NCI-H460 (cell line): Measurements from ENCODE around the gene SLC35D1. TPM values are rescaled to one million over a fixed set of nuclear protein-coding genes. Genes with fewer than 3 reads are reported as not detected.

Source experiments
- DNase-seq: peaks from one replicate; pipeline ENCODE4 v3.0.0-alpha.2; 2016; ENCODE audit warnings: low read depth; ENCODE audit errors: extremely low read depth
- total RNA-seq: library from RNA; depleted of rRNA; stranded (reverse); fragments of >200 nt; shearing (Covaris generic); gene quantifications from 2 replicates; pipeline ENCODE4 v1.2.3, GENCODE V29; 2014

SLC35D1 gene
- total RNA-seq, 1 experiment from 2014 or later = 10.1 TPM

- no peak for DNase-seq
Measured at GRCh38 chr1:67051196-67051595, 2.8 kb downstream of the SLC35D1 start.

GRCh38 chr1:67044631-67045270, 9.2 kb downstream of the SLC35D1 start:
- DNase-seq = no peak

DNA sequence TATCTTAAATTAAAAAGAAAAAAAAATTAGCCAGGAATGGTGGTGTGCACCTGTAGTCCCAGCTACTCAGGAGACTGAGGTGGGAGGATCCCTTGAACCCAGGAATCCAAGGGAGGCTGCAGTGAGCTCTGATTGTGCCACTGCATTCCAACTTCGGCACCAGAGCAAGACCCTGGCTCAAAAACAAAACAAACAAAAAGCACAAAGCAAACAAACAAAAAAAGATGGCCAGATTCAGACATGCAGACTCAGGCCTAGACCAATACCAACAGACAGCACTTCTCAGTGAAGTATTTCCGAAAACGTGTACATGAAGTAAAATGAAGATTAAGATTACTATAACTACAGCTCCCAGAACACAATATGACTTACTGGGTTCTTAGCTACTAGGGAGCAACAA, 10.6 kb downstream of the SLC35D1 start:
- DNase-seq = no peak

GRCh38 chr1:67041841-67042503, 12.0 kb downstream of the SLC35D1 start:
- no peak for DNase-seq

DNA sequence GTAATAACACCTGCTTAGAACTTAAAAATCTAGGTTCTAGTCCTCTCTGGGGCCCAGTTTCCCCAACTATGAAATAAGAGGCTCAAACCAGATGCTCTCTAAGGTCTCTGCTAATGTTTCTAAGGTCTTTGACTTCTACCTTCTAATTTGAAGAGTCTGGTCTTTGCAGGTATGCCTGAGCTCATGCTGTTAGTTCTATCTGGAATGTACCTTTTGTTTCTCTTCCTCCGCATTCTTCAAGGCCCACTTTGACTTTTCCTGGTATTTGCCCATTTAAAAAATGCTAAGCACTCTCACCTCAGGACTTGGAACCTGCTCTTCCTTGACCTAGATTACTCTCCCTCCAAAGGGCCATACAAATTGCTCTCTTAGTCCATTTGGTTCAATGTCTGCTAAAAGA, 13.5 kb downstream of the SLC35D1 start:
- no peak for DNase-seq

GRCh38 chr1:67031859-67032247, 22.1 kb downstream of the SLC35D1 start:
- no peak for DNase-seq

- no peak for DNase-seq
Measured at GRCh38 chr1:67031121-67031858, 22.7 kb downstream of the SLC35D1 start.

- no peak for DNase-seq
Measured at GRCh38 chr1:67029472-67029871, 24.5 kb downstream of the SLC35D1 start.

- DNase-seq = no peak
Measured at GRCh38 chr1:67020765-67021164, 33.2 kb downstream of the SLC35D1 start.

DNA sequence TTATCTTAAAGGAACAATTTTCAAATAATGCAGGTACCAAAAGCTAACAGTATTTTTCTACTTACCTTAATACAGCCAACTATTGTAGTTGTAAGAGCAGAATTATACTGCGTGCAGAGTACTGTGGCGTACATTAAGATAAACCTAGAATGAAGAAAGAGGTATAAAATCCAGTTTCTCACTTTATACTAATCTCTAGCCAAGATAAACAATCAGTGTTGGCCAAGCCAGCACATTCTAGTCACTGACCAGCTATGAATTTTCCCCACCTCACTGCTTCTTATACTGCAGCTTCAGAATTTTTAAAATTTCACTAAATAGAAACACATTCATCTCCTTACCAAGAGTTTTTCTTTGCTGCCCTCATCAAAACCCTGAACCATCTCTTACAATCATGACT, 33.6 kb downstream of the SLC35D1 start:
- DNase-seq = no peak

GRCh38 chr1:67019600-67020136, 34.3 kb downstream of the SLC35D1 start:
- DNase-seq = no peak

GRCh38 chr1:67019121-67019520, 34.8 kb downstream of the SLC35D1 start:
- DNase-seq = no peak

DNA sequence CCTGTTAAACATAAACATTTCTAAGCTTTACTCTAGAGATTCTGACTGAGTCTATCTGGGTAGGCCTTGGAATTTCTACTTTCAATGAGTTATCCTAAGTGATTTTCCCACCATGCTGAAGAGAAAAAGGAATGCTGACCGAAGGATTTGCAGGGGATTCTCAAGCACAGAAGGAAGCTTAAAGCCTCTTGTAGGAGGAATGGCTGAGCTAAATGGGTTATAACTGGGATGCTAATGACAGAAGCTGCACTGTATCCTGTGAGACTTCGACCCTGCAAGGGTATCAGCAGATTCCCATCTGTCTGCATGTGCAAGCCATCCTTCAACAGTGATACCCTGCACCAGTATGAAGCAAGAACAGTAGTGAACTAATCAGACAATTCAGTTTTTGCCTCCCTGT, 35.4 kb downstream of the SLC35D1 start:
- no peak for DNase-seq

GRCh38 chr1:67013573-67013972, 40.4 kb downstream of the SLC35D1 start:
- DNase-seq = no peak

- DNase-seq = no peak
Measured at GRCh38 chr1:67009792-67010191, 44.2 kb downstream of the SLC35D1 start.

- DNase-seq = no peak
Measured at GRCh38 chr1:67005068-67005467, 48.9 kb downstream of the SLC35D1 start.

- no peak for DNase-seq
Measured at GRCh38 chr1:67004176-67004575, 49.8 kb downstream of the SLC35D1 start.

DNA sequence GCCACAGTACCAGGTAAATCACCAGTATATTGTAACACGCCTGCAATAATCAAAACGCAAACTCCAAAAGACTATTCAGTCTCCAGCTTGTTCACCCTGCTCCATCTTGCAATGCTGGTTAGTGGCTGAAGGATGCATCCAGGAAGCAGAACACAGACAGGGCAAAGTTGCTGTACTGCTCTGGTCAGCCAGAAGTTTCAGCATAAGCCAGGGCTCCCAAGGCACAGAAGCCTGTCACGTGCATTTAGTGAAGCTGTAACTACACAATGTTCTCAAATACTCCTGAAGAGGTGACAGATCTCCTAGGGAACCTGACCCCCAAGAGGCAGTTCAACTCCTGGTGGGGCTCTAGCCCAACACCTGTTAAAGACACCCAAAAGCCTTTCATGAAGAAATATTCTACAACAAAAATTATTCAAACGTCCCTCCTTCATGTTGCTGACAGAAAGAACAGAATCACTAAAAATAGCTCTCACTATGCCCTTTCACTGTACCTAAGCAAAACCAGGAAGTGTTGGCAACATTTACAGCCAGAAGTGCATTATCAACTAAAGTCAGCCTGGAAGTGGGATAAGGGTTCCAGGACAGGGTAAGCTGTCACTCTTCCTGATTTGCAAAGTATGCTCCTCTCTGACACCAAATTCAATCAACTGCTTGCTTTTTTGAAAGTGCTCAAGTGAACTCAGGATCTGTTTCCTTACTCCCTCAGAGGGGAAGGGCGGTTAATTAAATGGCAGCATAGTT, 52.1 kb downstream of the SLC35D1 start:
- no peak for DNase-seq

GRCh38 chr1:66999640-67000400, 54.1 kb downstream of the SLC35D1 start:
- DNase-seq = no peak

DNA sequence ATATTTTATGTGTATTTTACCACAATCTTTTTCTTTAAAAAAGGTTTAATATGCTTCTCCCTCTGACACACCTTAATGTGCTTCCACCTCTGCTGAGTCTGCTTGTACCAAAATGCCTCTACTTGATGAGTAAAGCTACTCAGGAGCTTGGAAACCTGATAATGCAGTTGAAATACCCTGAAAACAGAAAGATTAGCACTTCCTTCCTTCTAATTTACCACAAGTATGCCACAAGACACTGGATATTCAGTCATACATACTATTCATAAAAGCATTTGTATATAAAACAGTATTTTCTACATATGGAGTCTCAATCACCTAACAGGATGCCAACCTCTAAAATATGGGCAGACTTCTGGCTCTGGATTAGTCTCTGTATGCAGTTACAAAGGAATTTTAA, 55.0 kb downstream of the SLC35D1 start:
- DNase-seq = no peak
